Tibial nerve (tissue), 4 donors: ENCODE results near the gene BPIFB2. TPM values are rescaled to one million over a fixed set of nuclear protein-coding genes. Genes with fewer than 3 reads are reported as not detected.

Experiments used
- DNase-seq, 2 donors: peaks; one replicate each; pipeline ENCODE4 v3.0.0-alpha.2; 2019; ENCODE audit warnings: low spot score in 2 of 2
- H3K27ac ChIP-seq, 4 donors: fragments of 200-600 bp; sonication (generic) in 3 of 4; one replicate each; pipeline ENCODE4 v1.5.1; 2017 to 2019; ENCODE audit warnings: mild to moderate bottlenecking in 1 of 4
- H3K27me3 ChIP-seq, 2 donors: fragments of 200-600 bp; sonication (generic) in 1 of 2; one replicate each; pipeline versions ENCODE4 v1.5.1 to v1.6.0; 2017 to 2019
- H3K36me3 ChIP-seq, 3 donors: fragments of 200-600 bp; sonication (generic); one replicate each; pipeline ENCODE4 v1.5.1; 2018 to 2019
- H3K4me1 ChIP-seq, 4 donors: fragments of 200-600 bp; sonication (generic) in 3 of 4; one replicate each; pipeline ENCODE4 v1.5.1; 2017 to 2019
- H3K4me3 ChIP-seq, 4 donors: fragments of 200-600 bp; sonication (generic) in 3 of 4; one replicate each; pipeline ENCODE4 v1.5.1; 2017 to 2019; ENCODE audit warnings: mild to moderate bottlenecking in 1 of 4, moderate library complexity in 1 of 4
- H3K9me3 ChIP-seq, 4 donors: fragments of 200-600 bp; sonication (generic) in 3 of 4; one replicate each; pipeline ENCODE4 v1.5.1; 2017 to 2019
- CTCF ChIP-seq, 5 experiments: fragments of 200-600 bp in 3 of 5; fragments of 450-650 bp in 2 of 5; sonication (generic) in 3 of 5; IDR thresholded peaks; one replicate each; pipeline ENCODE4 v1.5.1; 2016 to 2019; ENCODE audit warnings: antibody characterized with exemption in 5 of 5, mild to moderate bottlenecking in 3 of 5, moderate library complexity in 2 of 5
- EP300 ChIP-seq, 2 donors: sonication (generic); formaldehyde crosslinking; IDR thresholded peaks; one replicate each; pipeline ENCODE4 v1.6.1; 2017; ENCODE audit warnings: antibody characterized with exemption in 2 of 2, mild to moderate bottlenecking in 1 of 2
- POLR2A ChIP-seq, 2 donors: fragments of 450-650 bp; IDR thresholded peaks; one replicate each; pipeline ENCODE4 v1.6.1; 2017; ENCODE audit warnings: antibody characterized with exemption in 2 of 2, mild to moderate bottlenecking in 2 of 2, moderate library complexity in 2 of 2
- WGBS, 2 donors: methylation state at CpG; one replicate each; pipeline ENCODE4 v1.1.5; 2018; 5-methylcytosine and 5-hydroxymethylcytosine counted together
- total RNA-seq, 4 donors: library from RNA; depleted of rRNA; stranded (reverse); fragments of >200 nt; gene quantifications; one replicate each; pipeline ENCODE4 v1.1.0, GENCODE V29; 2016

Gene BPIFB2
- total RNA-seq, 4 donors from 2014 or later = not detected

- no peaks in the 10 kb centered on the region for H3K27me3 ChIP-seq
- no peak overlapping the region for H3K4me3 ChIP-seq
- WGBS, 2 donors = 77 to 79% methylated on average over 9 of the region's 9 CpGs
- TF ChIP-seq CTCF (IDR thresholded peaks at IDR 0.05) (no peak), EP300 (IDR thresholded peaks at IDR 0.05) (no peak), POLR2A (IDR thresholded peaks at IDR 0.05) (no peak)
- H3K4me1 ChIP-seq = peaks cover 0 to 10% (median 2%) of the 10 kb centered on the region in 4 donors
- DNase-seq = no peak
- no peaks in the 10 kb centered on the region for H3K36me3 ChIP-seq
- no peak overlapping the region for H3K27ac ChIP-seq
- no peaks in the 10 kb centered on the region for H3K9me3 ChIP-seq
Measured at GRCh38 chr20:33065785-33066184, 58.3 kb downstream of the BPIFB2 start.

DNA sequence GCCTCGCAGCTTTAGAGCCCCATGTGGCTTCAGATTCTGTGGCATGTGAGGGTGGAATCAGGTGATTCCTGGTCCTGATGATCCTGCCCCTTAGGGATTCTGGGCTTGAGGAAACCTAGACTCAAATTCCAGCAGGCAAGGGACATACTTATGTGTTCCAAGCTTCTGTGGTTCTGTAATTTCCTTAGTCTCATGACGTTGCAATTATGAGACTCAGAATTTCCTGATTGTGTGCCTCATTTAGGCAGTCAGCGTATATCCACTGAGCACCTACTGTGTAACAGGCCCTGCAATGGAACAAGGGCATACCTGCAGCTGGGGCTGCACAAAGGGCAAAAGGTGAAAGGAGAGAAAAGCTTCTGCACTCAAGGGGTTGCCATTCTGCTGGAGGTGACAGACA, 60.3 kb downstream of the BPIFB2 start:
- no peak for DNase-seq
- WGBS, 2 donors = 73 to 74% methylated on average over 3 of the region's 3 CpGs
- Histone ChIP-seq H3K27me3 (no peaks in the 10 kb centered on the region), H3K4me3 (no peak overlapping the region), H3K9me3 (no peaks in the 10 kb centered on the region), H3K4me1 (peaks cover 0 to 3% (median 0%) of the 10 kb centered on the region in 4 donors), H3K27ac (no peak overlapping the region), H3K36me3 (no peaks in the 10 kb centered on the region)
- TF ChIP-seq CTCF (IDR thresholded peaks at IDR 0.05) (no peak), POLR2A (IDR thresholded peaks at IDR 0.05) (no peak), EP300 (IDR thresholded peaks at IDR 0.05) (no peak)

DNA sequence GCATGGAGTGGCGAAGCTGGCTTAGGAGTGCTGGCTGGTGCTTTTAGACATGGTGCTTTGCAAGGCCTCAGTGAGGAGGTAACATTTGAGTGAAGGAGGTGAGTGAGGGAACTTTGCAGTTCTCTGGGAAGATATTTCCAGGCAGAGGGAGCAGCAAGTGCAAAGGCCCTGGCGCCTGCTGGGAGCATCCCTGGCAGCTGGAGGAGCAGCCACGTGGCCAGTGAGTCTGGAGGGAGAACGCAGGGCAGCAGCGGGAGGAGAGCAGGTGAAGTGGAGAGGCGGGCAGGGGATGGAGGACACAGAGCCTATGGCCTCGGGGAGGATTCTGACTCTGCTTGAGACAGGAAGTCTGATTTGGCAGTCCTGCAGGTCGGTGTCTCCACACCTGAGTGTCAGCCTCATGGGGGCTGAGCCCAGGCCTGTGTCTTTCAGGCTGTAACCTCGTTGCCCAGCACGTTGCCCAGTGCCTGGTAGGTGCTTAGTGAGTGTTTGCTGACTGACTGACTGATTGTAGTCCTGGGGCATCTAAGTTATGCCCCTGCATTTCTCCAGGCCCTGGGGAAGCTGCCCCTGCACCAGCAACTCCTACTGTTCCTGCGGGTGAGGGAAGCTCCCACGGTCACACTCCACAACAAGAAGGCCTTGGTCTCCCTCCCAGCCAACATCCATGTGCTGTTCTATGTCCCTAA, 60.9 kb downstream of the BPIFB2 start:
- H3K36me3 ChIP-seq = no peaks in the 10 kb centered on the region
- H3K27ac ChIP-seq = no peak overlapping the region
- no peaks in the 10 kb centered on the region for H3K27me3 ChIP-seq
- DNase-seq = no peak
- no peaks in the 10 kb centered on the region for H3K4me1 ChIP-seq
- TF ChIP-seq CTCF (IDR thresholded peaks at IDR 0.05) (no peak), EP300 (IDR thresholded peaks at IDR 0.05) (no peak), POLR2A (IDR thresholded peaks at IDR 0.05) (no peak)
- 80 to 81% methylated on average over 12 of the region's 12 CpGs for WGBS, 2 donors
- H3K4me3 ChIP-seq = no peak overlapping the region
- H3K9me3 ChIP-seq = no peaks in the 10 kb centered on the region

DNA sequence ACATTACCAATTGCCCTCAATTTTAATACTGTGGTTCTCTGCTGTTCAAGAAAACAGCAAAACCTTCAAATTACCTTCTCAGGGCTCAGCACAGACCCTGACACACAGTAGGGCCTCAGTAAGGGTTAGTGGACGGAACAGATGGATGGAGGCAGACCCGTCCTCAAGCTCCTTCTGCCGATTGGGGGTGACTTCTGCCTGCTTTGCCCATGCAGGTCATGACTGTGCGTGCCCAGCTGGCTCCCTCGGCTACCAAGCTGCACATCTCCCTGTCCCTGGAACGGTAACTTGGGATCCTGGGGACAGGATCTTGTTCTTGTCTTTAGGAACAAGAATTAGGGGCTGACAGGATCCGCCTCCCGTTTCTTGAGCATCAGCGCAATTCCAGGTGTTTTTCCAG, 62.2 kb downstream of the BPIFB2 start:
- Histone ChIP-seq H3K4me3 (no peak overlapping the region), H3K27me3 (no peaks in the 10 kb centered on the region), H3K4me1 (no peaks in the 10 kb centered on the region), H3K27ac (no peak overlapping the region), H3K9me3 (no peaks in the 10 kb centered on the region), H3K36me3 (no peaks in the 10 kb centered on the region)
- WGBS, 2 donors = 85 to 89% methylated on average over 9 of the region's 9 CpGs
- no peak for TF ChIP-seq EP300 (IDR thresholded peaks at IDR 0.05)
- no peak for TF ChIP-seq CTCF (IDR thresholded peaks at IDR 0.05)
- no peak for TF ChIP-seq POLR2A (IDR thresholded peaks at IDR 0.05)
- no peak for DNase-seq

GRCh38 chr20:33070111-33071053, 62.9 kb downstream of the BPIFB2 start:
- TF ChIP-seq EP300 (IDR thresholded peaks at IDR 0.05) = no peak
- no peak for TF ChIP-seq POLR2A (IDR thresholded peaks at IDR 0.05)
- TF ChIP-seq CTCF (IDR thresholded peaks at IDR 0.05) = no peak
- H3K9me3 ChIP-seq = no peaks in the 10 kb centered on the region
- no peaks in the 10 kb centered on the region for H3K27me3 ChIP-seq
- WGBS, 2 donors = 80 to 81% methylated on average over 14 to 19 of the region's 19 CpGs
- no peaks in the 10 kb centered on the region for H3K36me3 ChIP-seq
- H3K27ac ChIP-seq = no peak overlapping the region
- no peaks in the 10 kb centered on the region for H3K4me1 ChIP-seq
- no peak for DNase-seq
- H3K4me3 ChIP-seq = no peak overlapping the region
